Gastroesophageal sphincter (tissue), 4 donors: ENCODE data around the gene IL17RD. TPM values are rescaled to one million over a fixed set of nuclear protein-coding genes. Genes with fewer than 3 reads are reported as not detected.

Source experiments
- ATAC-seq: fragments of 150-250 bp; one replicate; pipeline ENCODE4 v1.9.1; 2016; ENCODE audit warnings: mild to moderate bottlenecking, moderate library complexity
- H3K27ac ChIP-seq, 4 donors: fragments of 200-600 bp; sonication (generic) in 3 of 4; 1 replicate in 3 of 4; 2 replicates in 1 of 4; pipeline ENCODE4 v1.5.1; 2016 to 2019
- H3K27me3 ChIP-seq: fragments of 200-600 bp; sonication (generic); one replicate; pipeline ENCODE4 v1.5.1; 2019
- H3K36me3 ChIP-seq, 2 donors: fragments of 200-600 bp; sonication (generic); one replicate each; pipeline ENCODE4 v1.5.1; 2019; ENCODE audit warnings: control low read depth in 1 of 2
- H3K4me1 ChIP-seq, 3 donors: fragments of 200-600 bp; sonication (generic); 1 replicate in 2 of 3; 2 replicates in 1 of 3; pipeline ENCODE4 v1.5.1; 2016 to 2019; ENCODE audit warnings: control low read depth in 2 of 3
- H3K4me3 ChIP-seq, 2 donors: fragments of 200-600 bp; sonication (generic); one replicate each; pipeline ENCODE4 v1.5.1; 2019; ENCODE audit warnings: mild to moderate bottlenecking in 1 of 2, moderate library complexity in 1 of 2
- H3K9me3 ChIP-seq, 3 donors: fragments of 200-600 bp; sonication (generic); one replicate each; pipeline ENCODE4 v1.5.1; 2017 to 2019; ENCODE audit warnings: control low read depth in 2 of 3
- CTCF ChIP-seq, 4 experiments: fragments of 200-600 bp in 2 of 4; fragments of 450-650 bp in 2 of 4; sonication (generic) in 1 of 4; IDR thresholded peaks; one replicate each; pipeline ENCODE4 v1.5.1; 2017 to 2019; ENCODE audit warnings: antibody characterized with exemption in 4 of 4, mild to moderate bottlenecking in 2 of 4, moderate library complexity in 2 of 4
- EP300 ChIP-seq: sonication (generic); formaldehyde crosslinking; IDR thresholded peaks from one replicate; pipeline ENCODE4 v1.6.1; 2017; ENCODE audit warnings: antibody characterized with exemption, mild to moderate bottlenecking
- POLR2A ChIP-seq, 2 donors: fragments of 450-650 bp; IDR thresholded peaks; one replicate each; pipeline ENCODE4 v1.6.1; 2017; ENCODE audit warnings: antibody characterized with exemption in 2 of 2, mild to moderate bottlenecking in 2 of 2, moderate library complexity in 1 of 2
- POLR2AphosphoS5 ChIP-seq: sonication (generic); formaldehyde crosslinking; IDR thresholded peaks from one replicate; pipeline ENCODE4 v1.6.1; 2017; ENCODE audit warnings: antibody characterized with exemption
- WGBS, 2 donors: methylation state at CpG; one replicate each; pipeline ENCODE4 v1.1.5; 2018; ENCODE audit warnings: low coverage in 1 of 2; 5-methylcytosine and 5-hydroxymethylcytosine counted together
- total RNA-seq, 4 donors: library from RNA; depleted of rRNA; stranded (reverse); fragments of >200 nt; gene quantifications; one replicate each; pipeline ENCODE4 v1.1.0, GENCODE V29; 2016

Gene IL17RD
- total RNA-seq, 4 donors from 2014 or later: 4.5 to 15.9 (median 8.7) TPM

- Histone ChIP-seq H3K27ac (no peak overlapping the region), H3K27me3 (no peaks in the 10 kb centered on the region), H3K4me3 (no peak overlapping the region), H3K36me3 (no peaks in the 10 kb centered on the region), H3K4me1 (peaks cover 0 to 19% (median 0%) of the 10 kb centered on the region in 3 donors), H3K9me3 (no peaks in the 10 kb centered on the region)
- ATAC-seq: no peak
- WGBS, 2 donors: 81 to 86% methylated on average over 4 of the region's 4 CpGs
- no peak for TF ChIP-seq CTCF (IDR thresholded peaks at IDR 0.05)
- TF ChIP-seq POLR2A (IDR thresholded peaks at IDR 0.05): no peak
- no peak for TF ChIP-seq EP300
- no peak for TF ChIP-seq POLR2AphosphoS5
These were observed 21.2 kb downstream of the IL17RD start for GRCh38 chr3:57143886-57144459.

GRCh38 chr3:57142411-57142723 is 22.8 kb downstream of the IL17RD start:
- Histone ChIP-seq H3K9me3 (no peaks in the 10 kb centered on the region), H3K4me3 (peak overlapping the region in 1 of 2 donors; percentile 18), H3K4me1 (peaks cover 0 to 19% (median 0%) of the 10 kb centered on the region in 3 donors), H3K27me3 (no peaks in the 10 kb centered on the region), H3K27ac (peak overlapping the region in 3 of 4 donors; percentile 45 to 53 (median 46)), H3K36me3 (no peaks in the 10 kb centered on the region)
- 10 to 58% methylated on average over 3 to 5 of the region's 11 CpGs for WGBS, 2 donors
- TF ChIP-seq EP300: no peak
- TF ChIP-seq POLR2AphosphoS5: no peak
- no peak for TF ChIP-seq POLR2A (IDR thresholded peaks at IDR 0.05)
- no peak for TF ChIP-seq CTCF (IDR thresholded peaks at IDR 0.05)
- peak; percentile 25 for ATAC-seq

GRCh38 chr3:57141719-57142410 is 23.3 kb downstream of the IL17RD start:
- 39 to 79% methylated on average over 5 of the region's 5 CpGs for WGBS, 2 donors
- H3K27ac ChIP-seq: peak overlapping the region in 3 of 4 donors; percentile 45 to 53 (median 46)
- no peaks in the 10 kb centered on the region for H3K9me3 ChIP-seq
- TF ChIP-seq POLR2AphosphoS5 (no peak), POLR2A (IDR thresholded peaks at IDR 0.05) (no peak), EP300 (no peak), CTCF (IDR thresholded peaks at IDR 0.05) (no peak)
- H3K4me1 ChIP-seq: peaks cover 0 to 19% (median 0%) of the 10 kb centered on the region in 3 donors
- peak overlapping the region in 1 of 2 donors; percentile 18 for H3K4me3 ChIP-seq
- H3K36me3 ChIP-seq: no peaks in the 10 kb centered on the region
- no peak for ATAC-seq
- H3K27me3 ChIP-seq: no peaks in the 10 kb centered on the region

GRCh38 chr3:57140894-57141293 is 24.3 kb downstream of the IL17RD start:
- no peak overlapping the region for H3K4me3 ChIP-seq
- ATAC-seq: no peak
- no peaks in the 10 kb centered on the region for H3K9me3 ChIP-seq
- H3K36me3 ChIP-seq: no peaks in the 10 kb centered on the region
- TF ChIP-seq EP300 (no peak), CTCF (IDR thresholded peaks at IDR 0.05) (no peak), POLR2A (IDR thresholded peaks at IDR 0.05) (no peak), POLR2AphosphoS5 (no peak)
- H3K27me3 ChIP-seq: no peaks in the 10 kb centered on the region
- peaks cover 0 to 19% (median 0%) of the 10 kb centered on the region in 3 donors for H3K4me1 ChIP-seq
- H3K27ac ChIP-seq: no peak overlapping the region
- WGBS, 2 donors: 87 to 89% methylated on average over 4 to 5 of the region's 5 CpGs
